Measurements from ENCODE around the gene PLPP2.

The PLPP2 gene

DNA sequence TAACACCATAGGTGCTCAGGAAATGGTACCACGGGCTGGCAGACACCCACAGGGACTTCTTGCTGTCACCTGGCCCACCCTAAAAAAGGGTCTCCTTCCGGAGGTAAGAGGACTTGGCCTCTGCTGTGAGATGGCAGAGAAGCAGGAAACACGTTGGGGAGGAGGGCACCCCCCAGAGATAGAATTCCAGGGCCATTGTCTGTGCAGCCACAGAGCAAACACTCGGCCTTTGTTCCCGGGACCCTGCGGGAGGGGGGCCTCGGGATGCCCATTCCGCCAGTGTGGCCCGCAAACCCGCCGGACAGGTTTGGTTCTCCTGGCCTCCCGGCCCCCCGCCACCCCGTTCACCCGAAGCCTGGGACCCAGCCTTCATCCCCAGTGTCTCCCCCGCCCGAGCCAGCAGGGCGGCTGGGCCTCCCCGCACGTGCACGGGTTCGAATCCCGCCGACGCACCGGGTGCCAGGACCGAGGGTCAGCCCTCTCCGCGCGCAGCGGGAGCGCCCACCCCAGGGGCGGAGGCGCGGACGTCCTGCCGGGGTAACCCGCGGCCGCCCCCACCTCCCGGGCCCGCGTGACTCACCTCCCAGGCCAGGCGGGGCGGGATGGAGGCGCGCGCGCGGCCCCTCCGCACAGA, 714 bp downstream of the PLPP2 start:
- Histone ChIP-seq H3K9me3 (ENCODE audit: control insufficient read depth in 1 of 2, low read length in 2 of 2) (no peaks in the 10 kb centered on the region), H3K4me3 (ENCODE audit: low read depth in 1 of 2, low read length in 2 of 2) (peak overlapping the region in 1 of 2 donors; percentile 62), H3K27me3 (ENCODE audit: low read depth, low read length) (peaks cover 25% of the 10 kb centered on the region), H3K27ac (ENCODE audit: low read length) (peak overlapping the region; percentile 12), H3K4me1 (ENCODE audit: control insufficient read depth in 1 of 2, insufficient read depth in 2 of 2, low read length in 2 of 2) (peaks cover 13 to 33% of the 10 kb centered on the region in 2 donors), H3K36me3 (ENCODE audit: control insufficient read depth in 1 of 2, insufficient read depth in 2 of 2, low read length in 2 of 2) (no peaks in the 10 kb centered on the region)

DNA sequence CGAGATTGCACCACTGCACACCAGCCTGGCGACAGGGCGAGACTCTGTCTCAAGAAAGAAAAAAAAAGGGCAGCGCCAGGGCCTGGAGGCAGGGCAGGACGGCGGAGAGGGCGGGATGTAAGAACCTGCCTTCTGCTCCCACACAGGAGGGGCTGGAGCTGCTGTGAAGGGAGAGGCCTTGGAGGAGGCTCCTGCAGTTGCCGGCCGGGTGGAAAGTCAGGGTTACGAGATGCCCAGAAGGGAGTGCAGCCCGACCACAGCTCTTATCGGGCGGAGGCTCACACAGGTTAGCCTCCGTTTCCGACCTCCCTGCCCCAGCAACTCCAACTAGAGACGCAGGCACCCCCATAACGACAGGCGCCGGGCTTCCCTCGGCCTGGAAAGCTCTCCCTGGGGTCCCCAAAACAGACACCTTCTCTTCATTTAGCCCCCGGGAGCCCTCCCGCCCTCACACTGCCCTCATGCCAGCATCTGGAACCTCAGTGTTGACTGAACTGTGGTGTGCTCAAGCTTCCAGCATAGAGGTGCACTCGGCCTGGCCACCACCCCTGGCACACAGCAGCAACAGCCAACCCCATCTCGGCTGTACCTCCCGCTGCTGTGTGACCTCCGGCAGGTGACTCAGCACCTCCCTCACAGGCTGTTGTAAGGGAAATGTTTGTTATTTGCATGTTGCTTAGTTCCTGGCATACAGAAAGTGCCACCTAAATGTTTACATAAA, 1.4 kb downstream of the PLPP2 start:
- peak overlapping the region; percentile 12 for H3K27ac ChIP-seq (ENCODE audit: low read length)
- H3K36me3 ChIP-seq (ENCODE audit: control insufficient read depth in 1 of 2, insufficient read depth in 2 of 2, low read length in 2 of 2): no peaks in the 10 kb centered on the region
- H3K27me3 ChIP-seq (ENCODE audit: low read depth, low read length): peaks cover 24% of the 10 kb centered on the region
- H3K4me3 ChIP-seq (ENCODE audit: low read depth in 1 of 2, low read length in 2 of 2): peak overlapping the region in 1 of 2 donors; percentile 62
- H3K4me1 ChIP-seq (ENCODE audit: control insufficient read depth in 1 of 2, insufficient read depth in 2 of 2, low read length in 2 of 2): peaks cover 8 to 26% of the 10 kb centered on the region in 2 donors
- H3K9me3 ChIP-seq (ENCODE audit: control insufficient read depth in 1 of 2, low read length in 2 of 2): no peaks in the 10 kb centered on the region

DNA sequence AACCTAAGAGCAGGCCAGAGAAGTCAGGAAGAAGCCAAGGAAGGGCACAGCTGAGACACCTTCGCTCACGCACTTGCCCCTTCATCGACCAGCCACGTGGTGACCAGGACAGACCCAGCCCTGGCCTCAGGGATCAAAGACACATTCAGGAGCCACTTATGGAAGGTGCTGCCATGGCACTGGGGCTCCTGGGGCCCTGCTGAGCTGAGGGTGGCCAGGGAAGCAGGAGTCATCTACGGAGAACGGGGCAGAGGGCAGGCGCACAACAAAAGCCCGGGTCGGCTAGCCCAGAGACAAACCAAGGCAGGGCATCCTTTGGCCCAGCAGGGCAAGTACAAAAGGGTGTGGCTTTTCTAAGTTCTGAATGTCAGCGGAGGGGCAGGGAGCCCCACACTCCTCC, 2.3 kb downstream of the PLPP2 start:
- H3K27me3 ChIP-seq (ENCODE audit: low read depth, low read length): peaks cover 17% of the 10 kb centered on the region
- peaks cover 0 to 17% of the 10 kb centered on the region in 2 donors for H3K4me1 ChIP-seq (ENCODE audit: control insufficient read depth in 1 of 2, insufficient read depth in 2 of 2, low read length in 2 of 2)
- H3K36me3 ChIP-seq (ENCODE audit: control insufficient read depth in 1 of 2, insufficient read depth in 2 of 2, low read length in 2 of 2): no peaks in the 10 kb centered on the region
- no peaks in the 10 kb centered on the region for H3K9me3 ChIP-seq (ENCODE audit: control insufficient read depth in 1 of 2, low read length in 2 of 2)
- no peak overlapping the region for H3K27ac ChIP-seq (ENCODE audit: low read length)
- H3K4me3 ChIP-seq (ENCODE audit: low read depth in 1 of 2, low read length in 2 of 2): no peak overlapping the region

- peaks cover 0 to 16% of the 10 kb centered on the region in 2 donors for H3K4me1 ChIP-seq (ENCODE audit: control insufficient read depth in 1 of 2, insufficient read depth in 2 of 2, low read length in 2 of 2)
- no peak overlapping the region for H3K4me3 ChIP-seq (ENCODE audit: low read depth in 1 of 2, low read length in 2 of 2)
- peaks cover 7% of the 10 kb centered on the region for H3K27me3 ChIP-seq (ENCODE audit: low read depth, low read length)
- H3K9me3 ChIP-seq (ENCODE audit: control insufficient read depth in 1 of 2, low read length in 2 of 2): no peaks in the 10 kb centered on the region
- no peak overlapping the region for H3K27ac ChIP-seq (ENCODE audit: low read length)
- H3K36me3 ChIP-seq (ENCODE audit: control insufficient read depth in 1 of 2, insufficient read depth in 2 of 2, low read length in 2 of 2): no peaks in the 10 kb centered on the region
Observed at GRCh38 chr19:287381-287871, 3.8 kb downstream of the PLPP2 start.

DNA sequence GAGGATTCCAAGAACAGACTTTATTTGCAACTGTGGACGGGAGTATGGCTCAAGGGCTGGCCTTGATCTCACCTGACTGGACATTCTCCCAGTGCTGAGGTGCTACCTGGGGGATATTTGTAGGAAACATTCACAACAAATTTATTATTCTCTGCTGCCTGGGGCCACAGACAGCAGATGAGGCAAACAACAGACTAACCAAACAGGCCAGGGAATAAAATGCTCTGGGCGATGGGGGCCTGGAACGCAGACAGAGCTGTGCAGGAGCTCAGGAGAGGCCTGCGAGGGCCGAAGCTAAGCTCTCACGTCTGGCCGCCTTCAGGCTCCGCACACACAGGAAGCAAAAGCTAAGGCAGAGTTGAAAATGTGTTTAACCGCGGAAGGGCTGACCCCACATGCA, 7.8 kb downstream of the PLPP2 start:
- Histone ChIP-seq H3K4me3 (ENCODE audit: low read depth in 1 of 2, low read length in 2 of 2) (no peak overlapping the region), H3K27ac (ENCODE audit: low read length) (no peak overlapping the region), H3K36me3 (ENCODE audit: control insufficient read depth in 1 of 2, insufficient read depth in 2 of 2, low read length in 2 of 2) (no peaks in the 10 kb centered on the region), H3K27me3 (ENCODE audit: low read depth, low read length) (no peaks in the 10 kb centered on the region), H3K4me1 (ENCODE audit: control insufficient read depth in 1 of 2, insufficient read depth in 2 of 2, low read length in 2 of 2) (no peaks in the 10 kb centered on the region), H3K9me3 (ENCODE audit: control insufficient read depth in 1 of 2, low read length in 2 of 2) (no peaks in the 10 kb centered on the region)

DNA sequence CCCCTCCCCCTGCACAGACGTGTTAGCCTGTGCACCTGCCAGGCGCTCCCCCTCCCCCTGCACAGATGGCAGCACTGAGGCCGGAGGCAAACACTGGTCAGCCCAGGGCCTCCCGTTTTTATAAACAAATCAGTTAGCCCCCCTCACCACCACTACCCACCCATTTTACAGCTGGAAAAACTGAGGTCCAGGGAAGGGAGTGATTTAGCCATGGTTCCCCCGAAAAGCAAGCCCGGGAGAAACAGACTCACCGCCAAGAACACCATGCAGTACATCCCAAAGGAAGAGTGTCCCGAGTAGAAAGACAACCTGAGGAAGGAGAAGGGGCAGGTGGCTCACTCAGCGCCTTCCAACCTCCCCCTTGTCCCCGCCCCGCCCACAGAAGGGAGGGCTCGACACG, 8.7 kb downstream of the PLPP2 start:
- H3K36me3 ChIP-seq (ENCODE audit: control insufficient read depth in 1 of 2, insufficient read depth in 2 of 2, low read length in 2 of 2): no peaks in the 10 kb centered on the region
- no peaks in the 10 kb centered on the region for H3K4me1 ChIP-seq (ENCODE audit: control insufficient read depth in 1 of 2, insufficient read depth in 2 of 2, low read length in 2 of 2)
- no peak overlapping the region for H3K27ac ChIP-seq (ENCODE audit: low read length)
- H3K27me3 ChIP-seq (ENCODE audit: low read depth, low read length): no peaks in the 10 kb centered on the region
- H3K9me3 ChIP-seq (ENCODE audit: control insufficient read depth in 1 of 2, low read length in 2 of 2): no peaks in the 10 kb centered on the region
- no peak overlapping the region for H3K4me3 ChIP-seq (ENCODE audit: low read depth in 1 of 2, low read length in 2 of 2)

- no peaks in the 10 kb centered on the region for H3K36me3 ChIP-seq (ENCODE audit: control insufficient read depth in 1 of 2, insufficient read depth in 2 of 2, low read length in 2 of 2)
- no peaks in the 10 kb centered on the region for H3K4me1 ChIP-seq (ENCODE audit: control insufficient read depth in 1 of 2, insufficient read depth in 2 of 2, low read length in 2 of 2)
- H3K27ac ChIP-seq (ENCODE audit: low read length): no peak overlapping the region
Observed at GRCh38 chr19:281992-282391, 9.2 kb downstream of the PLPP2 start.

DNA sequence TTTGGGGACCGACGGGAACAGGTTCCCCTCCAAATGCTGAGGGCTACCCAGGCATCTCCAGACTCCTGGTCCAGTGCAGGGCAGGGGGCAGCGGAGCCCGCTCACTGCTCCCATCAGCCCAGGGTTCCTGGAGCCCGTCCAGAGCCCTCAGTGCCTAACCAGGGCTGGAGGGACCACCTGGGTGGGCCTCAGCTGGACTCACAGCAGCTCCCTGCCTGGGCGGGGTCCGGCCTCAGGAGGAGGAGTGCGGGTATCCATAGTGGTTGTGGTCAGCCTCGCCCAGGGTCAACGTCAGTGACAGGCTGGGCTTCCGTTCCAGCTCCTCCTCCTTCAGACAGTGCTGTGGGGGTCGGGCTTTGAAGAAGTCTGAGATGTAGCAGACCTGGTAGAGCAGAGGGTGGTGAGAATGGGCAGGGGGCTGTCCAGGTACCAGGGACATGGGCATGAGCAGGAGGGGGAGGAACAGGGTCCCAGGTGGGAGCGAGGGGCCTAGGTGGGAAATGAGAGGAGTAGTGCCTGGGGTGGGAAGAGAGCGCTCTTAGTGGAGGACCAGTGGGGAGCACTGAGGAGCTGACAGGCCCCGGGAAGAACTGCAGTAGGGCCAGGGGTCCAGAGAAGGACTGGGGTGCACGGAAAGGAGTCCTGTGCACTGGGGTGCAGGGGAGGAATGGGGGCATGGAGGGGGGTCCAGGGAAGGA, 9.9 kb downstream of the PLPP2 start:
- no peaks in the 10 kb centered on the region for H3K4me1 ChIP-seq (ENCODE audit: control insufficient read depth in 1 of 2, insufficient read depth in 2 of 2, low read length in 2 of 2)
- H3K4me3 ChIP-seq (ENCODE audit: low read depth in 1 of 2, low read length in 2 of 2): no peak overlapping the region
- H3K27me3 ChIP-seq (ENCODE audit: low read depth, low read length): no peaks in the 10 kb centered on the region
- no peaks in the 10 kb centered on the region for H3K36me3 ChIP-seq (ENCODE audit: control insufficient read depth in 1 of 2, insufficient read depth in 2 of 2, low read length in 2 of 2)
- no peaks in the 10 kb centered on the region for H3K9me3 ChIP-seq (ENCODE audit: control insufficient read depth in 1 of 2, low read length in 2 of 2)
- H3K27ac ChIP-seq (ENCODE audit: low read length): no peak overlapping the region

More at GRCh38 chr19:281992-282391, 9.2 kb downstream of the PLPP2 start:
- H3K4me3 ChIP-seq (ENCODE audit: low read depth in 1 of 2, low read length in 2 of 2): no peak overlapping the region
- H3K27me3 ChIP-seq (ENCODE audit: low read depth, low read length): no peaks in the 10 kb centered on the region
- H3K9me3 ChIP-seq (ENCODE audit: control insufficient read depth in 1 of 2, low read length in 2 of 2): no peaks in the 10 kb centered on the region

GRCh38 chr19:280541-281009, 10.6 kb downstream of the PLPP2 start:
- H3K9me3 ChIP-seq (ENCODE audit: control insufficient read depth in 1 of 2, low read length in 2 of 2): no peaks in the 10 kb centered on the region
- H3K4me1 ChIP-seq (ENCODE audit: control insufficient read depth in 1 of 2, insufficient read depth in 2 of 2, low read length in 2 of 2): no peaks in the 10 kb centered on the region
- H3K4me3 ChIP-seq (ENCODE audit: low read depth in 1 of 2, low read length in 2 of 2): no peak overlapping the region
- H3K27me3 ChIP-seq (ENCODE audit: low read depth, low read length): no peaks in the 10 kb centered on the region
- no peaks in the 10 kb centered on the region for H3K36me3 ChIP-seq (ENCODE audit: control insufficient read depth in 1 of 2, insufficient read depth in 2 of 2, low read length in 2 of 2)
- H3K27ac ChIP-seq (ENCODE audit: low read length): no peak overlapping the region

DNA sequence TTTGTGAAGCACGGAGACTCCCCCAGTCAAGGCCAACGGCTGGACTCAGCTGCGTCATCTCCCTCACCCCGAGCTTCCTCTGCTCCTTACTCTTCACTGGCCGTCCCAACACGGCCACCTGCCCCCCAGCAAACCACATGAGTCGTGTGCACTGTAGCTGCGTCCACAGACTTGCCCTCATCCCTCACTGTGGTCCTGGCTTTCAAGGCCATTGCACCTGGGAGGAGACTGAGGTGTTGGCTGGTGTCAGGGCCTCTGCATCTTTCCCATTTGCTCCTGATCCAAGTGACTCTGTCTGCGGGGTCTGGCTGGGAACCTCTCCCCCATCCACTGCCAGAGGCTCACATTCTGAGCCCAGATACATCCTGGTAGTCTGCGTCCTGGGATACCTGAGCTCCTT, 11.5 kb downstream of the PLPP2 start:
- Histone ChIP-seq H3K4me1 (ENCODE audit: control insufficient read depth in 1 of 2, insufficient read depth in 2 of 2, low read length in 2 of 2) (no peaks in the 10 kb centered on the region), H3K27ac (ENCODE audit: low read length) (no peak overlapping the region), H3K36me3 (ENCODE audit: control insufficient read depth in 1 of 2, insufficient read depth in 2 of 2, low read length in 2 of 2) (no peaks in the 10 kb centered on the region), H3K9me3 (ENCODE audit: control insufficient read depth in 1 of 2, low read length in 2 of 2) (no peaks in the 10 kb centered on the region), H3K4me3 (ENCODE audit: low read depth in 1 of 2, low read length in 2 of 2) (no peak overlapping the region), H3K27me3 (ENCODE audit: low read depth, low read length) (no peaks in the 10 kb centered on the region)

GRCh38 chr19:279231-279630, 12.0 kb downstream of the PLPP2 start:
- Histone ChIP-seq H3K9me3 (ENCODE audit: control insufficient read depth in 1 of 2, low read length in 2 of 2) (no peaks in the 10 kb centered on the region), H3K27me3 (ENCODE audit: low read depth, low read length) (no peaks in the 10 kb centered on the region), H3K4me3 (ENCODE audit: low read depth in 1 of 2, low read length in 2 of 2) (no peak overlapping the region), H3K4me1 (ENCODE audit: control insufficient read depth in 1 of 2, insufficient read depth in 2 of 2, low read length in 2 of 2) (no peaks in the 10 kb centered on the region), H3K27ac (ENCODE audit: low read length) (no peak overlapping the region), H3K36me3 (ENCODE audit: control insufficient read depth in 1 of 2, insufficient read depth in 2 of 2, low read length in 2 of 2) (no peaks in the 10 kb centered on the region)

All from muscle layer of duodenum (tissue), 2 donors.